Loucy (cell line): Measurements from ENCODE around the gene ABHD15.

Experiments used
- EZH2phosphoT487 ChIP-seq: fragments of 200-600 bp; IDR thresholded peaks from 2 replicates; pipeline ENCODE4 v1.6.1; 2018; ENCODE audit warnings: antibody characterized with exemption, mild to moderate bottlenecking, moderate library complexity, borderline replicate concordance
- TF ChIP-seq, protein P1 (sequence below): fragments of 200-600 bp; sonication (generic); conservative IDR thresholded peaks from 2 replicates; pipeline ENCODE4 v1.5.1; 2014; ENCODE audit warnings: mild to moderate bottlenecking, antibody characterized with exemption, low read length

DNA sequence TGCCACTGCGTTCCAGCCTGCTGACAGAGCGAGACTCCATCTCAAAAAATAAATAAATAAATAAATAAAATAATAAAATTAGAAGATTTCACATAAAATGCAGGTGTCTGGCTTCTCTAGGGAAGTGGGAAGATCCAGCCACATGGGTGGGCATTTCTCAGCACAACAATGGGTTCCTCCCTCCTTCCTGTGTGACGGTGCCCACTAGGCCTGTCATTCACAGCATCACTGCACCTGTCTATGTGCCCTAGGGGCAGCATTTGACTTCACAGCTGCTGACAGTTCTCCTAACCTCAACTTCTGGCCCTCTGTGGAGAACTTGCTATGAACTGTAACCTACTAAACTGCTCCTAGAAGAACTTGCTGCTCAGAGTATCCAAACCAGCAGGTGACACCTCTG is 3.0 kb downstream of the ABHD15 start:
- TF ChIP-seq, protein P1, sequence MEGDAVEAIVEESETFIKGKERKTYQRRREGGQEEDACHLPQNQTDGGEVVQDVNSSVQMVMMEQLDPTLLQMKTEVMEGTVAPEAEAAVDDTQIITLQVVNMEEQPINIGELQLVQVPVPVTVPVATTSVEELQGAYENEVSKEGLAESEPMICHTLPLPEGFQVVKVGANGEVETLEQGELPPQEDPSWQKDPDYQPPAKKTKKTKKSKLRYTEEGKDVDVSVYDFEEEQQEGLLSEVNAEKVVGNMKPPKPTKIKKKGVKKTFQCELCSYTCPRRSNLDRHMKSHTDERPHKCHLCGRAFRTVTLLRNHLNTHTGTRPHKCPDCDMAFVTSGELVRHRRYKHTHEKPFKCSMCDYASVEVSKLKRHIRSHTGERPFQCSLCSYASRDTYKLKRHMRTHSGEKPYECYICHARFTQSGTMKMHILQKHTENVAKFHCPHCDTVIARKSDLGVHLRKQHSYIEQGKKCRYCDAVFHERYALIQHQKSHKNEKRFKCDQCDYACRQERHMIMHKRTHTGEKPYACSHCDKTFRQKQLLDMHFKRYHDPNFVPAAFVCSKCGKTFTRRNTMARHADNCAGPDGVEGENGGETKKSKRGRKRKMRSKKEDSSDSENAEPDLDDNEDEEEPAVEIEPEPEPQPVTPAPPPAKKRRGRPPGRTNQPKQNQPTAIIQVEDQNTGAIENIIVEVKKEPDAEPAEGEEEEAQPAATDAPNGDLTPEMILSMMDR: no peak
- no peak for TF ChIP-seq EZH2phosphoT487
